H1 (cell line): ENCODE results near the gene FSIP1. TPM values are rescaled to one million over a fixed set of nuclear protein-coding genes. Genes with fewer than 3 reads are reported as not detected.

Experiments
- CTCF ChIA-PET: fragments of 300-600 bp; sonication (Branson Sonifier 250); formaldehyde crosslinking; loops from one replicate; lab custom pipeline; 2021; ENCODE audit not compliant: partially characterized antibody; lab: Charles Lee
- POLR2A ChIA-PET: fragments of 300-600 bp; sonication (Branson Sonifier 250); formaldehyde crosslinking; loops from one replicate; lab custom pipeline; 2021; ENCODE audit warnings: inconsistent platforms; ENCODE audit not compliant: partially characterized antibody; lab: Charles Lee
- DNase-seq, 2 experiments: peaks; one replicate each; pipeline versions ENCODE4 v3.0.0 to v3.0.0-alpha.2; 2010 to 2022; ENCODE audit warnings: low spot score in 2 of 2, low read depth in 1 of 2, mixed read lengths in 1 of 2
- FAIRE-seq: peaks from 2 replicates; lab custom pipeline; 2011; peaks lifted over from hg19 to GRCh38; lab: Jason Lieb, UNC
- H2AFZ ChIP-seq: 2 replicates; pipeline ENCODE4 v1.8.1; 2012; ENCODE audit warnings: low read length, inconsistent platforms
- H2AK5ac ChIP-seq: 2 replicates; pipeline ENCODE4 v1.6.1; 2013; ENCODE audit warnings: low read depth, low read length
- H2BK120ac ChIP-seq: replicated peaks from 2 replicates; pipeline ENCODE3; 2013; ENCODE audit warnings: low read depth, low read length, inconsistent platforms
- H2BK12ac ChIP-seq: 2 replicates; pipeline ENCODE4 v1.6.1; 2013; ENCODE audit warnings: low read depth, low read length
- H2BK15ac ChIP-seq: 2 replicates; pipeline ENCODE4 v1.6.1; 2013; ENCODE audit warnings: low read length
- H2BK20ac ChIP-seq: 2 replicates; pipeline ENCODE4 v1.6.1; 2013; ENCODE audit warnings: low read length
- H2BK5ac ChIP-seq: 2 replicates; pipeline ENCODE4 v1.6.1; 2013; ENCODE audit warnings: low read depth, low read length
- H3K14ac ChIP-seq: 2 replicates; pipeline ENCODE4 v1.6.1; 2013; ENCODE audit warnings: inconsistent platforms; ENCODE audit not compliant: insufficient read length
- H3K18ac ChIP-seq: 2 replicates; pipeline ENCODE4 v1.6.1; 2013; ENCODE audit warnings: low read length; ENCODE audit errors: extremely low read depth
- H3K23ac ChIP-seq: 2 replicates; pipeline ENCODE4 v1.6.1; 2013; ENCODE audit warnings: inconsistent platforms; ENCODE audit not compliant: insufficient read length
- H3K23me2 ChIP-seq: 2 replicates; pipeline ENCODE4 v1.6.1; 2013; ENCODE audit warnings: low read depth, low read length
- H3K27ac ChIP-seq: 2 replicates; pipeline ENCODE4 v1.6.1; 2011; ENCODE audit warnings: low read depth, low read length, inconsistent platforms
- H3K27me3 ChIP-seq, 4 experiments: replicated peaks in 1 of 4; 1 replicate in 1 of 4; 2 replicates in 3 of 4; pipeline versions ENCODE4 v1.6.1 to v1.8.1; 2011 to 2013; ENCODE audit warnings: low read length in 3 of 4, mild to moderate bottlenecking in 3 of 4, inconsistent platforms in 2 of 4, mixed read lengths in 2 of 4, moderate library complexity in 1 of 4; ENCODE audit not compliant: control insufficient read depth in 3 of 4, insufficient read depth in 3 of 4; ENCODE audit errors: extremely low read depth in 1 of 4
- H3K36me3 ChIP-seq, 4 experiments: 2 replicates each; pipeline versions ENCODE4 v1.6.1 to v1.8.1; 2011 to 2013; ENCODE audit warnings: mild to moderate bottlenecking in 4 of 4, low read length in 3 of 4, moderate library complexity in 2 of 4, control low read depth in 1 of 4, inconsistent platforms in 1 of 4; ENCODE audit not compliant: insufficient read depth in 4 of 4, control insufficient read depth in 2 of 4
- H3K4ac ChIP-seq: replicated peaks from 2 replicates; pipeline ENCODE3; 2013; ENCODE audit warnings: low read length, low read depth, mixed read lengths, inconsistent platforms; ENCODE audit not compliant: insufficient read length
- H3K4me1 ChIP-seq, 4 experiments: replicated peaks in 1 of 4; 1 replicate in 1 of 4; 2 replicates in 3 of 4; pipeline versions ENCODE4 v1.6.1 to v1.8.1; 2011 to 2013; ENCODE audit warnings: low read length in 3 of 4, inconsistent platforms in 2 of 4, mixed read lengths in 1 of 4; ENCODE audit not compliant: insufficient read depth in 4 of 4, control insufficient read depth in 3 of 4
- H3K4me2 ChIP-seq, 2 experiments: 2 replicates each; pipeline versions ENCODE4 v1.6.1 to v1.8.1; 2011 to 2013; ENCODE audit warnings: low read depth in 2 of 2, low read length in 2 of 2, control low read depth in 1 of 2, inconsistent platforms in 1 of 2, mild to moderate bottlenecking in 1 of 2; ENCODE audit not compliant: insufficient read depth in 1 of 2
- H3K4me3 ChIP-seq, 4 experiments: fragments of 200-600, 300-600 bp in 1 of 4; sonication (generic), shearing (Covaris generic), sonication (Bioruptor Twin) in 1 of 4; 2 replicates each; pipeline versions ENCODE4 v1.5.1 to v1.8.1; 2011 to 2016; ENCODE audit warnings: low read length in 4 of 4, low read depth in 3 of 4, control low read depth in 2 of 4, inconsistent platforms in 2 of 4, mild to moderate bottlenecking in 2 of 4, mixed read lengths in 1 of 4, moderate library complexity in 1 of 4; ENCODE audit not compliant: insufficient read depth in 2 of 4; ENCODE audit errors: extremely low read depth in 1 of 4
- H3K56ac ChIP-seq: replicated peaks from 2 replicates; pipeline ENCODE3; 2013; ENCODE audit warnings: low read depth, mild to moderate bottlenecking, mixed read lengths, low read length, inconsistent platforms; ENCODE audit not compliant: insufficient read length
- H3K79me1 ChIP-seq: 2 replicates; pipeline ENCODE4 v1.6.1; 2013; ENCODE audit warnings: low read depth, low read length, control low read depth
- H3K79me2 ChIP-seq, 2 experiments: 2 replicates each; pipeline versions ENCODE4 v1.6.1 to v1.8.1; 2012 to 2013; ENCODE audit warnings: low read length in 2 of 2, mild to moderate bottlenecking in 2 of 2, inconsistent platforms in 1 of 2; ENCODE audit not compliant: insufficient read depth in 2 of 2, control insufficient read depth in 1 of 2
- H3K9ac ChIP-seq, 4 experiments: replicated peaks in 1 of 4; 1 replicate in 1 of 4; 2 replicates in 3 of 4; pipeline versions ENCODE4 v1.6.1 to v1.8.1; 2011 to 2013; ENCODE audit warnings: low read depth in 3 of 4, low read length in 3 of 4, control low read depth in 2 of 4, mild to moderate bottlenecking in 2 of 4, moderate library complexity in 2 of 4, inconsistent platforms in 1 of 4; ENCODE audit errors: extremely low read depth in 1 of 4
- H3K9me3 ChIP-seq, 2 experiments: 2 replicates each; pipeline versions ENCODE4 v1.6.1 to v1.8.1; 2012 to 2013; ENCODE audit warnings: mild to moderate bottlenecking in 2 of 2, moderate library complexity in 2 of 2, control low read depth in 1 of 2, inconsistent platforms in 1 of 2, low read depth in 1 of 2, low read length in 1 of 2, mixed read lengths in 1 of 2; ENCODE audit not compliant: insufficient read depth in 2 of 2
- H4K20me1 ChIP-seq, 2 experiments: replicated peaks in 1 of 2; 2 replicates each; pipeline versions ENCODE3 to v1.8.1; 2011 to 2013; ENCODE audit warnings: inconsistent platforms in 2 of 2, low read length in 2 of 2, mild to moderate bottlenecking in 1 of 2; ENCODE audit not compliant: insufficient read depth in 2 of 2, control insufficient read depth in 1 of 2
- H4K5ac ChIP-seq: 2 replicates; pipeline ENCODE4 v1.6.1; 2013; ENCODE audit warnings: low read length, low read depth, mixed read lengths, inconsistent platforms; ENCODE audit not compliant: insufficient read length
- H4K8ac ChIP-seq: 2 replicates; pipeline ENCODE4 v1.8.0; 2013; ENCODE audit warnings: mild to moderate bottlenecking, moderate library complexity, low read length, inconsistent platforms; ENCODE audit not compliant: insufficient read depth; ENCODE audit errors: extremely low read depth
- H4K91ac ChIP-seq: replicated peaks from 2 replicates; pipeline ENCODE3; 2013; ENCODE audit warnings: low read length, mixed read lengths, inconsistent platforms; ENCODE audit not compliant: insufficient read length
- KDM1A ChIP-seq: fragments of 200-600, 300-600 bp; sonication (generic); IDR thresholded peaks from 2 replicates; pipeline ENCODE4 v1.7.1; 2016; ENCODE audit warnings: mild to moderate bottlenecking, low read length, borderline replicate concordance
- MAFK ChIP-seq: IDR thresholded peaks from 2 replicates; pipeline ENCODE4 v1.6.1; 2012; ENCODE audit warnings: low read depth, mild to moderate bottlenecking, improper control_type of control experiment, low read length
- RNF2 ChIP-seq: fragments of 200-900, 300-1000 bp; sonication (generic); IDR thresholded peaks from 2 replicates; pipeline ENCODE4 v1.7.1; 2016; ENCODE audit warnings: borderline replicate concordance, low read depth, mild to moderate bottlenecking, antibody characterized with exemption, low read length; ENCODE audit not compliant: poor library complexity, severe bottlenecking; ENCODE audit errors: missing control alignments
- whole genome bisulfite sequencing, 2 experiments: shearing (Covaris generic) in 1 of 2; methylation state at CpG; one replicate each; pipeline versions ENCODE4 v1.1.6 to v1.1.7; 2013 to 2015; ENCODE audit warnings: low lambda C conversion rate in 2 of 2, mixed read lengths in 2 of 2, inconsistent platforms in 1 of 2, low coverage in 1 of 2, missing lambda C conversion rate in 1 of 2; ENCODE audit not compliant: insufficient replicate concordance in 2 of 2, insufficient coverage in 1 of 2, insufficient read length in 1 of 2; ENCODE audit errors: extremely low coverage in 1 of 2, missing lambda C conversion rate in 1 of 2; 5-methylcytosine and 5-hydroxymethylcytosine counted together
- polyA plus RNA-seq, 7 experiments: library from polyadenylated mRNA; depleted of rRNA in 3 of 7; stranded (reverse) in 5 of 7; unstranded in 2 of 7; fragments of >200 nt in 5 of 7; fragments of 200-250 nt in 2 of 7; gene quantifications; 1 replicate in 5 of 7; 2 replicates in 1 of 7; 4 replicates in 1 of 7; pipeline versions ENCODE4 v1.2.1 to v1.2.3, GENCODE V29; 2011 to 2013; ENCODE audit warnings: missing spikeins in 2 of 7, mixed read lengths in 2 of 7
- total RNA-seq: library from RNA; stranded (reverse); fragmentation: NEBNext Ultra II Directional; extraction: Animal tissue kit (Norgen Biotek cat#: 25700); gene quantifications from 2 replicates; pipeline ENCODE4 v1.2.1, GENCODE V29; 2021

Gene FSIP1
- total and polyA plus RNA-seq, 2 of the 8 experiments (the other 6 are each of a cell fraction or from before 2014, with no cell fraction given), result 0.18 to 1.3 TPM

DNA sequence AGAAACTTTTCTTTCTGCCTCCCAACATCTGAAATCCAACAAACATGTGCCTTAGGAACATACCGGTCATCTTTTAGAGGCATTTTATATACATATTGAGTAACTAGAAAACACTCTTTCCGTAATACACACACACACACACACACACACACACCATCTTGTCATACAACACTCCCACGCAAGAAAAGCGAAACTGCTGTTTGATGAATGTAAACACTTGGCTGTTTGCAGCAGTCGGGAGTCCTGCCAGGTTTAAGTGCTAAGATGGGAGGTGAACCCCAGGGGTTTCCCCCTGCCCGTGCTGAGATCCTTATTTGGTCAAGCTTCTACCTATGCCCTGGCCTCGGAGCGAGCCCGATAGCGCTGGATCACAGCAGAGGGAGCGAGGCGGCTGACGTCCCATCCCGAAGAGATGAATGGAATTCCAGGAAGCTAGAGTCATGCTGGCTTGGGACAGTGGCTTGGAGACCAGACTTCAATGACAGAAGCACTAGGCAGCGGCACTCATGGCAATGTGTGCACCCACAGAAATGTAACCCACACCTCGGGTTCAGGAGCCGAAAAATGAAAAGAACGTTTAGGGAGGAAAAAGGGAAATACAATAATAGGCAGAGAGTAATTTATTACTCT is 203.0 kb downstream of the FSIP1 start:
- Histone ChIP-seq H3K79me1 (0 out of 2 replicates have a peak, but pooled peaks cover 3% of the 10 kb centered on the region), H3K79me2 (peaks cover 0 to 20% of the 10 kb centered on the region in 2 experiments; a peak in 2 of 4 replicates), H3K36me3 (peaks cover 14 to 22% (median 16%) of the 10 kb centered on the region in 4 experiments; a peak in 7 of 8 replicates), H3K9me3 (no peaks in the 10 kb centered on the region), H3K4me2 (peak overlapping the region; percentile 70 to 91), H2AFZ (no peak overlapping the region), H2BK120ac (no peak overlapping the region), H3K56ac (no peak overlapping the region), H3K4me1 (peaks cover 9 to 24% (median 11%) of the 10 kb centered on the region in 4 experiments), H4K5ac (no peak overlapping the region), H3K18ac (0 out of 2 replicates have a peak overlapping the region, but pooled peaks have one; percentile 42), H2BK15ac (no peak overlapping the region), H2BK5ac (peak overlapping the region; percentile 36; the same call in 1 of the 2 replicates), H3K9ac (peak overlapping the region in 2 of 4 experiments; percentile 12 to 50; a peak in 3 of 7 replicates), H3K4ac (no peak overlapping the region), H3K4me3 (peak overlapping the region; percentile 12 to 81 (median 60); a peak in 5 of 8 replicates), H4K91ac (no peak overlapping the region), H3K27ac (peak overlapping the region; percentile 1; the same call in 1 of the 2 replicates), H2BK12ac (peak overlapping the region; percentile 30; the same call in 1 of the 2 replicates), H3K14ac (no peak overlapping the region), H2AK5ac (no peak overlapping the region; the same call in 1 of the 2 replicates), H4K20me1 (peaks cover 0 to 2% of the 10 kb centered on the region in 2 experiments), H3K27me3 (peaks cover 0 to 5% (median 0%) of the 10 kb centered on the region in 4 experiments; a peak in 2 of 7 replicates), H3K23me2 (peaks cover 10% of the 10 kb centered on the region), H2BK20ac (peak overlapping the region; percentile 6; the same call in 1 of the 2 replicates), H3K23ac (no peak overlapping the region), H4K8ac (0 out of 2 replicates have a peak overlapping the region, but pooled peaks have one; percentile 7)
- 12% methylated on average over 18 of the region's 18 CpGs; no CpG with 5 or more reads in 1 of the 2 experiments for WGBS, 2 experiments
- peak; percentile 78 to 90 for DNase-seq
- CTCF ChIA-PET, result interaction anchor here (0.5 to 3.3 kb wide), 31 partner anchors 9 to 896 kb away, joined by 3 to 18 read pairs (median 4); no protein-coding TSS in a partner anchor
- peak; percentile 97 for FAIRE-seq
- POLR2A ChIA-PET, result interaction anchor here (0.7 to 6.3 kb wide), 55 partner anchors 9 to 872 kb away, joined by 3 to 117 read pairs (median 5); partner anchors contain the start of gene FSIP1
- peak; percentile 28; the same call in 1 of the 2 replicates for TF ChIP-seq MAFK
- TF ChIP-seq KDM1A, result no peak
- TF ChIP-seq RNF2, result no peak
